ENCODE results near the gene MAST4.

Gene MAST4

GRCh38 chr5:66587771-66588170 is 8.4 kb upstream of the MAST4 start:
- Histone ChIP-seq H3K23ac (ENCODE audit: low read length in 2 of 2) (no peak overlapping the region), H3K36me3 (ENCODE audit: control insufficient read depth in 1 of 2, insufficient read depth in 2 of 2, low read depth in 1 of 2, low read length in 2 of 2) (no peaks in the 10 kb centered on the region), H4K91ac (ENCODE audit: low read length) (no peak overlapping the region), H3K4ac (ENCODE audit: low read depth in 1 of 2, low read length in 2 of 2) (no peak overlapping the region), H2BK5ac (ENCODE audit: low read depth, low read length, poor library complexity, severe bottlenecking) (no peak overlapping the region), H3K4me2 (ENCODE audit: low read length, poor library complexity, severe bottlenecking) (no peak overlapping the region), H3K9ac (ENCODE audit: low read length) (no peak overlapping the region), H3K27ac (ENCODE audit: low read length, poor library complexity, severe bottlenecking) (no peak overlapping the region), H3K9me3 (ENCODE audit: control insufficient read depth, low read length) (no peaks in the 10 kb centered on the region), H3K79me1 (replicated peaks; ENCODE audit: low read length, poor library complexity, severe bottlenecking) (no peaks in the 10 kb centered on the region), H4K8ac (ENCODE audit: low read length) (no peak overlapping the region), H2BK120ac (ENCODE audit: low read depth, low read length) (no peak overlapping the region), H2BK12ac (ENCODE audit: low read length in 2 of 2) (no peak overlapping the region), H3K14ac (ENCODE audit: low read length in 2 of 2) (no peak overlapping the region), H2AK5ac (ENCODE audit: low read length, severe bottlenecking) (no peak overlapping the region), H2BK15ac (ENCODE audit: low read depth, poor library complexity, severe bottlenecking) (no peak overlapping the region), H3K4me1 (ENCODE audit: control insufficient read depth, insufficient read depth, low read depth, low read length) (no peaks in the 10 kb centered on the region), H3K18ac (ENCODE audit: low read depth in 1 of 2, low read length in 2 of 2) (no peak overlapping the region), H3K4me3 (ENCODE audit: insufficient read depth in 1 of 2, low read depth in 1 of 2, low read length in 2 of 2) (no peak overlapping the region), H3K27me3 (ENCODE audit: control insufficient read depth in 1 of 2, insufficient read depth in 1 of 2, low read length in 2 of 2) (peaks cover 4 to 37% of the 10 kb centered on the region in 2 experiments), H2AFZ (ENCODE audit: low read depth, low read length) (no peak overlapping the region)
- no peak for DNase-seq
- WGBS = 72% methylated on average over 4 of the region's 4 CpGs

GRCh38 chr5:66596636-66597182 is 516 bp downstream of the MAST4 start:
- H3K23ac ChIP-seq (ENCODE audit: low read length in 2 of 2) = peak overlapping the region in 1 of 2 experiments; percentile 2
- no peak overlapping the region for H2AK5ac ChIP-seq (ENCODE audit: low read length, severe bottlenecking)
- no peaks in the 10 kb centered on the region for H3K36me3 ChIP-seq (ENCODE audit: control insufficient read depth in 1 of 2, insufficient read depth in 2 of 2, low read depth in 1 of 2, low read length in 2 of 2)
- no peaks in the 10 kb centered on the region for H3K9me3 ChIP-seq (ENCODE audit: control insufficient read depth, low read length)
- H3K27ac ChIP-seq (ENCODE audit: low read length, poor library complexity, severe bottlenecking) = no peak overlapping the region
- peak overlapping the region in 1 of 2 experiments; percentile 26 for H3K18ac ChIP-seq (ENCODE audit: low read depth in 1 of 2, low read length in 2 of 2)
- no peak overlapping the region for H3K14ac ChIP-seq (ENCODE audit: low read length in 2 of 2)
- no peaks in the 10 kb centered on the region for H3K79me1 ChIP-seq (replicated peaks; ENCODE audit: low read length, poor library complexity, severe bottlenecking)
- peak overlapping the region; percentile 89 for H2AFZ ChIP-seq (ENCODE audit: low read depth, low read length)
- no peak overlapping the region for H3K4ac ChIP-seq (ENCODE audit: low read depth in 1 of 2, low read length in 2 of 2)
- no peak overlapping the region for H2BK15ac ChIP-seq (ENCODE audit: low read depth, poor library complexity, severe bottlenecking)
- peaks cover 15% of the 10 kb centered on the region for H3K4me1 ChIP-seq (ENCODE audit: control insufficient read depth, insufficient read depth, low read depth, low read length)
- H4K8ac ChIP-seq (ENCODE audit: low read length) = no peak overlapping the region
- peaks cover 48 to 84% of the 10 kb centered on the region in 2 experiments for H3K27me3 ChIP-seq (ENCODE audit: control insufficient read depth in 1 of 2, insufficient read depth in 1 of 2, low read length in 2 of 2)
- no peak overlapping the region for H2BK5ac ChIP-seq (ENCODE audit: low read depth, low read length, poor library complexity, severe bottlenecking)
- no peak overlapping the region for H2BK12ac ChIP-seq (ENCODE audit: low read length in 2 of 2)
- H4K91ac ChIP-seq (ENCODE audit: low read length) = no peak overlapping the region
- H3K4me2 ChIP-seq (ENCODE audit: low read length, poor library complexity, severe bottlenecking) = peak overlapping the region; percentile 99
- no peak overlapping the region for H2BK120ac ChIP-seq (ENCODE audit: low read depth, low read length)
- peak overlapping the region; percentile 65 to 80 for H3K4me3 ChIP-seq (ENCODE audit: insufficient read depth in 1 of 2, low read depth in 1 of 2, low read length in 2 of 2)
- DNase-seq = no peak
- peak overlapping the region; percentile 32 for H3K9ac ChIP-seq (ENCODE audit: low read length)
- WGBS = under 1% methylated on average over 51 of the region's 56 CpGs

- Histone ChIP-seq H3K27me3 (ENCODE audit: control insufficient read depth in 1 of 2, insufficient read depth in 1 of 2, low read length in 2 of 2) (peaks cover 48 to 84% of the 10 kb centered on the region in 2 experiments), H2AK5ac (ENCODE audit: low read length, severe bottlenecking) (no peak overlapping the region), H3K9ac (ENCODE audit: low read length) (peak overlapping the region; percentile 24), H2AFZ (ENCODE audit: low read depth, low read length) (peak overlapping the region; percentile 89), H4K8ac (ENCODE audit: low read length) (no peak overlapping the region), H3K79me1 (replicated peaks; ENCODE audit: low read length, poor library complexity, severe bottlenecking) (no peaks in the 10 kb centered on the region), H3K4ac (ENCODE audit: low read depth in 1 of 2, low read length in 2 of 2) (no peak overlapping the region), H3K36me3 (ENCODE audit: control insufficient read depth in 1 of 2, insufficient read depth in 2 of 2, low read depth in 1 of 2, low read length in 2 of 2) (no peaks in the 10 kb centered on the region), H3K4me3 (ENCODE audit: insufficient read depth in 1 of 2, low read depth in 1 of 2, low read length in 2 of 2) (peak overlapping the region in 1 of 2 experiments; percentile 80), H3K14ac (ENCODE audit: low read length in 2 of 2) (no peak overlapping the region), H2BK5ac (ENCODE audit: low read depth, low read length, poor library complexity, severe bottlenecking) (no peak overlapping the region), H2BK15ac (ENCODE audit: low read depth, poor library complexity, severe bottlenecking) (no peak overlapping the region), H3K9me3 (ENCODE audit: control insufficient read depth, low read length) (no peaks in the 10 kb centered on the region), H3K18ac (ENCODE audit: low read depth in 1 of 2, low read length in 2 of 2) (no peak overlapping the region), H3K27ac (ENCODE audit: low read length, poor library complexity, severe bottlenecking) (no peak overlapping the region), H3K23ac (ENCODE audit: low read length in 2 of 2) (peak overlapping the region in 1 of 2 experiments; percentile 2), H2BK120ac (ENCODE audit: low read depth, low read length) (no peak overlapping the region), H3K4me2 (ENCODE audit: low read length, poor library complexity, severe bottlenecking) (peak overlapping the region; percentile 99), H2BK12ac (ENCODE audit: low read length in 2 of 2) (no peak overlapping the region), H3K4me1 (ENCODE audit: control insufficient read depth, insufficient read depth, low read depth, low read length) (peaks cover 15% of the 10 kb centered on the region), H4K91ac (ENCODE audit: low read length) (no peak overlapping the region)
- 1% methylated on average over 35 of the region's 35 CpGs for WGBS
- DNase-seq = peak; percentile 42
Observed at GRCh38 chr5:66597183-66597757, 1.1 kb downstream of the MAST4 start.

DNA sequence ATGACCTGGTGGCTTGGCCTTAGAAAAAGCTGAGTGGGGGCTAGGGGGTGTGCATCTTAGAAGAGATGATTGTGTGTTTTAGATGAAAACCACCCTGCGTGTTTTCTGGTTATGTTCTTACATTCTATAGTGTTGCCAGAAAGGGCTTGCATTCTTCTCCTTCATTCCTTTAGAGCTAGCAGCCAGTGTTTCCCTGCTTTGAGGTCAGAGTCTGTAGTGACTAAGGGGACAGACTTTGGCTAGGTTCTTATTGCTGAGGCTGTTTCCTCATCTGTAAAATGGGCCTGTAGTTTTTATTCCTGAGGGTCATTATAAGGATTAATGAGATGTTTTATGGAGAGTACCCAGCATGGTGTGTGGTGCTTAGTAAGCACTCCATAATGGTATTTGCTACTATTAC is 6.4 kb downstream of the MAST4 start:
- Histone ChIP-seq H3K23ac (ENCODE audit: low read length in 2 of 2) (no peak overlapping the region), H3K27me3 (ENCODE audit: control insufficient read depth in 1 of 2, insufficient read depth in 1 of 2, low read length in 2 of 2) (peaks cover 33 to 75% of the 10 kb centered on the region in 2 experiments), H3K4ac (ENCODE audit: low read depth in 1 of 2, low read length in 2 of 2) (no peak overlapping the region), H3K4me3 (ENCODE audit: insufficient read depth in 1 of 2, low read depth in 1 of 2, low read length in 2 of 2) (no peak overlapping the region), H3K9me3 (ENCODE audit: control insufficient read depth, low read length) (no peaks in the 10 kb centered on the region), H3K27ac (ENCODE audit: low read length, poor library complexity, severe bottlenecking) (no peak overlapping the region), H3K4me1 (ENCODE audit: control insufficient read depth, insufficient read depth, low read depth, low read length) (no peaks in the 10 kb centered on the region), H2BK12ac (ENCODE audit: low read length in 2 of 2) (no peak overlapping the region), H3K9ac (ENCODE audit: low read length) (no peak overlapping the region), H4K8ac (ENCODE audit: low read length) (no peak overlapping the region), H2BK15ac (ENCODE audit: low read depth, poor library complexity, severe bottlenecking) (no peak overlapping the region), H3K14ac (ENCODE audit: low read length in 2 of 2) (no peak overlapping the region), H3K18ac (ENCODE audit: low read depth in 1 of 2, low read length in 2 of 2) (no peak overlapping the region), H2AK5ac (ENCODE audit: low read length, severe bottlenecking) (no peak overlapping the region), H4K91ac (ENCODE audit: low read length) (no peak overlapping the region), H2BK5ac (ENCODE audit: low read depth, low read length, poor library complexity, severe bottlenecking) (no peak overlapping the region), H2AFZ (ENCODE audit: low read depth, low read length) (no peak overlapping the region), H3K36me3 (ENCODE audit: control insufficient read depth in 1 of 2, insufficient read depth in 2 of 2, low read depth in 1 of 2, low read length in 2 of 2) (no peaks in the 10 kb centered on the region), H2BK120ac (ENCODE audit: low read depth, low read length) (no peak overlapping the region), H3K79me1 (replicated peaks; ENCODE audit: low read length, poor library complexity, severe bottlenecking) (no peaks in the 10 kb centered on the region), H3K4me2 (ENCODE audit: low read length, poor library complexity, severe bottlenecking) (no peak overlapping the region)
- no peak for DNase-seq
- 100% methylated on average over 1 of the region's 1 CpG for WGBS
